Stomach smooth muscle (tissue), 2 donors: Measurements from ENCODE around the gene WASF3.

Source experiments
- H3K27ac ChIP-seq: one replicate; pipeline ENCODE4 v1.7.0; 2013; ENCODE audit warnings: mild to moderate bottlenecking, low read length, inconsistent platforms
- H3K27me3 ChIP-seq, 2 donors: one replicate each; pipeline ENCODE4 v1.7.0; 2013; ENCODE audit warnings: low read length in 2 of 2; ENCODE audit not compliant: insufficient read depth in 2 of 2, control insufficient read depth in 1 of 2
- H3K36me3 ChIP-seq, 2 donors: one replicate each; pipeline ENCODE4 v1.7.0; 2013; ENCODE audit warnings: low read length in 2 of 2; ENCODE audit not compliant: control insufficient read depth in 2 of 2, insufficient read depth in 2 of 2
- H3K4me1 ChIP-seq: one replicate; pipeline ENCODE4 v1.7.0; 2013; ENCODE audit warnings: low read length; ENCODE audit not compliant: control insufficient read depth, insufficient read depth
- H3K4me3 ChIP-seq, 2 donors: one replicate each; pipeline ENCODE4 v1.7.0; 2013; ENCODE audit warnings: low read length in 2 of 2
- H3K9ac ChIP-seq, 2 donors: one replicate each; pipeline ENCODE4 v1.7.0; 2013; ENCODE audit warnings: low read length in 2 of 2, mild to moderate bottlenecking in 1 of 2
- H3K9me3 ChIP-seq, 2 donors: one replicate each; pipeline ENCODE4 v1.7.0; 2013; ENCODE audit warnings: low read length in 2 of 2; ENCODE audit not compliant: control insufficient read depth in 2 of 2
- donor health status: healthy.
- donor health status: Pancreatic carcinoma.

The WASF3 gene

GRCh38 chr13:26679411-26680122 lies 122.1 kb downstream of the WASF3 start:
- Histone ChIP-seq H3K36me3 (peaks cover 9 to 21% of the 10 kb centered on the region in 2 donors), H3K27ac (no peak overlapping the region), H3K27me3 (no peaks in the 10 kb centered on the region), H3K4me3 (no peak overlapping the region), H3K4me1 (no peaks in the 10 kb centered on the region), H3K9ac (no peak overlapping the region), H3K9me3 (no peaks in the 10 kb centered on the region)

GRCh38 chr13:26680123-26680450 lies 122.6 kb downstream of the WASF3 start:
- Histone ChIP-seq H3K27ac (no peak overlapping the region), H3K4me1 (no peaks in the 10 kb centered on the region), H3K9ac (no peak overlapping the region)

GRCh38 chr13:26680572-26680971 lies 123.1 kb downstream of the WASF3 start:
- Histone ChIP-seq H3K9me3 (no peaks in the 10 kb centered on the region), H3K4me1 (no peaks in the 10 kb centered on the region), H3K4me3 (no peak overlapping the region), H3K9ac (no peak overlapping the region), H3K27me3 (no peaks in the 10 kb centered on the region), H3K27ac (no peak overlapping the region), H3K36me3 (peaks cover 11 to 20% of the 10 kb centered on the region in 2 donors)

More at GRCh38 chr13:26680123-26680450, 122.6 kb downstream of the WASF3 start:
- Histone ChIP-seq H3K27me3 (no peaks in the 10 kb centered on the region), H3K4me3 (no peak overlapping the region), H3K36me3 (peaks cover 9 to 20% of the 10 kb centered on the region in 2 donors), H3K9me3 (no peaks in the 10 kb centered on the region)

- H3K27ac ChIP-seq, result no peak overlapping the region
These were observed 123.6 kb downstream of the WASF3 start for GRCh38 chr13:26681036-26681435.

GRCh38 chr13:26682606-26683005 lies 125.1 kb downstream of the WASF3 start:
- H3K27ac ChIP-seq, result no peak overlapping the region
- H3K36me3 ChIP-seq, result peaks cover 27 to 31% of the 10 kb centered on the region in 2 donors
- no peak overlapping the region for H3K4me3 ChIP-seq
- H3K4me1 ChIP-seq, result no peaks in the 10 kb centered on the region
- H3K9ac ChIP-seq, result no peak overlapping the region
- no peaks in the 10 kb centered on the region for H3K27me3 ChIP-seq
- H3K9me3 ChIP-seq, result no peaks in the 10 kb centered on the region

More at GRCh38 chr13:26681036-26681435, 123.6 kb downstream of the WASF3 start:
- Histone ChIP-seq H3K9ac (no peak overlapping the region), H3K27me3 (no peaks in the 10 kb centered on the region), H3K9me3 (no peaks in the 10 kb centered on the region), H3K4me1 (no peaks in the 10 kb centered on the region), H3K36me3 (peaks cover 16 to 25% of the 10 kb centered on the region in 2 donors), H3K4me3 (no peak overlapping the region)

- Histone ChIP-seq H3K36me3 (peaks cover 34 to 39% of the 10 kb centered on the region in 2 donors), H3K4me1 (no peaks in the 10 kb centered on the region), H3K27ac (no peak overlapping the region), H3K27me3 (no peaks in the 10 kb centered on the region), H3K9ac (no peak overlapping the region), H3K9me3 (peaks cover 5 to 11% of the 10 kb centered on the region in 2 donors), H3K4me3 (no peak overlapping the region)
These were observed 128.1 kb downstream of the WASF3 start for GRCh38 chr13:26685606-26686005.

GRCh38 chr13:26686285-26686684 lies 128.8 kb downstream of the WASF3 start:
- Histone ChIP-seq H3K4me1 (no peaks in the 10 kb centered on the region), H3K27ac (no peak overlapping the region), H3K4me3 (no peak overlapping the region), H3K36me3 (peaks cover 32 to 38% of the 10 kb centered on the region in 2 donors), H3K9me3 (peaks cover 5 to 13% of the 10 kb centered on the region in 2 donors), H3K27me3 (no peaks in the 10 kb centered on the region), H3K9ac (no peak overlapping the region)

GRCh38 chr13:26688286-26688685 lies 130.8 kb downstream of the WASF3 start:
- Histone ChIP-seq H3K4me3 (no peak overlapping the region), H3K9me3 (peaks cover 5 to 13% of the 10 kb centered on the region in 2 donors), H3K36me3 (peaks cover 25 to 27% of the 10 kb centered on the region in 2 donors), H3K27ac (no peak overlapping the region), H3K4me1 (no peaks in the 10 kb centered on the region), H3K27me3 (no peaks in the 10 kb centered on the region), H3K9ac (no peak overlapping the region)

GRCh38 chr13:26688980-26689379 lies 131.5 kb downstream of the WASF3 start:
- Histone ChIP-seq H3K36me3 (peaks cover 22 to 25% of the 10 kb centered on the region in 2 donors), H3K4me3 (no peak overlapping the region), H3K9me3 (peaks cover 5 to 13% of the 10 kb centered on the region in 2 donors), H3K4me1 (no peaks in the 10 kb centered on the region), H3K27me3 (no peaks in the 10 kb centered on the region), H3K9ac (no peak overlapping the region), H3K27ac (no peak overlapping the region)

GRCh38 chr13:26693749-26694463 lies 136.4 kb downstream of the WASF3 start:
- Histone ChIP-seq H3K27ac (no peak overlapping the region), H3K9me3 (peaks cover 5 to 13% of the 10 kb centered on the region in 2 donors), H3K4me3 (no peak overlapping the region), H3K27me3 (no peaks in the 10 kb centered on the region), H3K9ac (no peak overlapping the region), H3K36me3 (peaks cover 6 to 8% of the 10 kb centered on the region in 2 donors), H3K4me1 (peaks cover 3% of the 10 kb centered on the region)
